ENCODE results near the gene PTH2.
"Not testable (repeated sequence)": the region's sequence is repeated elsewhere in the genome, so short reads cannot be mapped to it uniquely, and the experiment has no call there.

Gene PTH2

GRCh38 chr19:49447485-49448431 lies 24.5 kb upstream of the PTH2 start:
- DNase-seq, result no peak

- no peak for DNase-seq
These were observed 22.8 kb upstream of the PTH2 start for GRCh38 chr19:49445997-49446396.

DNA sequence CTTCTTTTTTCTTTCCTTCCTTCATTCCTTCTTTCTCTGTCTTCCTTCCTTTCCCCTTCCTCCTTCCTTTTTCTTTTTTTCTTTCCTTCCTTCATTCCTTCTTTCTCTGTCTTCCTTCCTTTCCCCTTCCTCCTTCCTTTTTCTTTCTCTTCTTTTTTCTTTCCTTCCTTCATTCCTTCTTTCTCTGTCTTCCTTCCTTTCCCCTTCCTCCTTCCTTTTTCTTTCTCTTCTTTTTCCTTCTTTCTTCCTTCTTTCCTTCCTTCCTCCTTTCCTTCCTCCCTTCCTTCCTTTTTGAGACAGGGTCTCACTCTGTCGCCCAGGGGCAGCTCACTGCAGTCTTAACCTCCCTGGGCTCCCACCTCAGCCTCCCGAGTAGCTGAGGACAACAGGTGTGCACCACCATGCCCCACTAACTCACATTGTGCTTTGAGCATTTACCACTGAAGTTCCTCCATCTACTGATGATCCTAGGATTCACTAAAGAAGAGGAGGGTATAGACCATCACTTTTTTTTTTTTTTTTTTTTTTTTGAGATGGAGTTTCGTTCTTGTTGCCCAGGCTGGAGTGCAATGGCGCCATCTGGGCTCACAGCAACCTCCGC lies 21.0 kb upstream of the PTH2 start:
- DNase-seq, result not testable (repeated sequence)

GRCh38 chr19:49443366-49444099 lies 20.3 kb upstream of the PTH2 start:
- peak; percentile 92 to 93 for DNase-seq

DNA sequence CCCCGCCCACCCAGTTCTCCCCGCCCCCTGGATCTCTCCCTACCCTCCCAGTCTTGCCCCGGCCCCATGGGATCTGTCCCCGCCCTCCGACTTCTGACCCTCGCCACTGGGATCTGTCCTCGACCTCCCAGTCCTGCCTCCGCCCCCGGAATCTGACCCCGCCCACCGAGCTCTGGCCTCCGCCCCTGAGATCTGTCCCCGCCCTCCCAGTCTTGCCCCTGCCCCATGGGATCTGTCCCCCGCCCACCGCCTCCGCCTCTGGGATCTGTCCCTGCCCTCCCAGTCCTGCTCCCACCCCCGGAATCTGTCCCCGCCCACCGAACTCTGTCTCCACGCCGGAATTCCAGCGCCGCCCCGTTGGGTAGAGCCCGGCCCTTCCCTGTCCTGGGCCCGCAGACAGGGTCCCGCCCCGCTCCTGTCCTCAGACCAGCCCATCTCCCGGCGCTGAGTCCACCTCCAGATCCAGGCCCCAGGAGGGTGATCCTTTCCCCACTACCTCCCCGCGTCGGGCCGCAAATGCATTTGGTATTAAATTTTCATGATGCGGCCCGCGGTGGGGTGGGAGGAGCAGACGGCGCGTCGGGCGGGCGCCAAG lies 19.6 kb upstream of the PTH2 start:
- peak; percentile 42 to 65 for DNase-seq

- no peak for DNase-seq
These were observed 19.1 kb upstream of the PTH2 start for GRCh38 chr19:49442354-49442753.

- no peak for DNase-seq
These were observed 18.7 kb upstream of the PTH2 start for GRCh38 chr19:49441960-49442350.

GRCh38 chr19:49441210-49441959 lies 18.1 kb upstream of the PTH2 start, which contains the start of gene SLC17A7:
SLC17A7 (minus strand) TSS chr19:49441527; CDS start chr19:49441379, 148 bp downstream.
- DNase-seq, result peak; percentile 41 to 60

DNA sequence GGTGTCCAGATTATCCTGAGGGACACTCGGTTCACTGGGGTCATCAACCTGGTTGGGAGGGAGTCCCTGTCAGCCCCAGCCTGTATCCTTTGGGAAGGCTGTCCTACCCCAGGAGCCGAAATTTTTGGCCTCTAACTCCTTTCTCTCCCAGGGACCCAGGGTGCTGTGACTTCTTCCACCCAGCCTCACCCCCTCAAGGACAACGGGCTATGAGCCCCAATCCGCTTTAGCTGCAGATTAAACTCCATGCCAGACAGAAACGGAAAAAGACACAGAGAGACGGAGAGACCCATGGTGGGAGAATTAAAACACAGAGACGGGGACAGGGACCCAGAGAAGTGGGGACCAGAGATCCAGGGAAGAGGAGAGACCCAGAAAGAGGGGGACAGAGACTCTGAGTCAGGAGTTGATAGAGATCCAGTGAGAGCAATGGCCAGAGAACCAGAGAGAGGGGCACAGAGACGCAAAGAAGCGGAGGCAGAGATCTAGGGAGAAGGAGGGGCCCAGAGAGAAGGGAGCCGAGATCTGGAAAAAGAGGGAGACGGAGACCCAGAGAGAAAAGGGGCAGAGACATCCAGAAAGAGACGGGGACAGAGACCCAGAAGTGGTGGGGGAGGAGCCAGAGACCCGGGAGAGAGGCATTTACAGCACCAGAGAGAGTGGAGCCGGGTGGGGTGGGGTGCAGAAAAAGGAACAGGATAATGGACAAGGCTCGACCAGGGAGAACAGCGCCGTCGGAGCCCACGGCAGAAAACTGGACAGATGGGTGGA lies 17.4 kb upstream of the PTH2 start:
- no peak for DNase-seq

- DNase-seq, result no peak
These were observed 16.6 kb upstream of the PTH2 start for GRCh38 chr19:49439836-49440235.

GRCh38 chr19:49438261-49438660 lies 15.0 kb upstream of the PTH2 start:
- DNase-seq, result no peak

GRCh38 chr19:49437231-49437630 lies 14.0 kb upstream of the PTH2 start:
- DNase-seq, result no peak

GRCh38 chr19:49436381-49437017 lies 13.3 kb upstream of the PTH2 start:
- peak; percentile 55 to 63 for DNase-seq

DNA sequence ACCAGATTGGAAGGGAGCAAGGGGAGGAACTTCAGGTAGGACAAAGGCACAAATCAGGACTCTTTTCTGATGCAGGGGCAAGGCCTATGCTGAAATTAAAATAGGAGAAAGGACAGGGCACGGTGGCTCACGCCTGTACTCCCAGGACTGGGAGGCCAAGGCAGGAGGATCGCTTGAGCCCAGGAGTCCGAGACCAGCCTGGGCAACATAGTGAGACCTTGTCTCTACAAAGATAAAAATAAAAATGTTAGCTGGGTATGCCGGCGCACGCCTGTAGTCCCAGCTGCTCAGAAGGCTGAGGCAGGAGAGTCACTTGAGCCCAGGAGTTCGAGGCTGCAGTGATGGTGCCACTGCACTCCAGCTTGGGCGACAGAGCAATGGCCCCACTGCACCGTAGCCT lies 12.4 kb upstream of the PTH2 start:
- DNase-seq, result no peak

- no peak for DNase-seq
These were observed 11.8 kb upstream of the PTH2 start for GRCh38 chr19:49434907-49435583.

GRCh38 chr19:49433240-49433901 lies 10.1 kb upstream of the PTH2 start:
- no peak for DNase-seq

DNA sequence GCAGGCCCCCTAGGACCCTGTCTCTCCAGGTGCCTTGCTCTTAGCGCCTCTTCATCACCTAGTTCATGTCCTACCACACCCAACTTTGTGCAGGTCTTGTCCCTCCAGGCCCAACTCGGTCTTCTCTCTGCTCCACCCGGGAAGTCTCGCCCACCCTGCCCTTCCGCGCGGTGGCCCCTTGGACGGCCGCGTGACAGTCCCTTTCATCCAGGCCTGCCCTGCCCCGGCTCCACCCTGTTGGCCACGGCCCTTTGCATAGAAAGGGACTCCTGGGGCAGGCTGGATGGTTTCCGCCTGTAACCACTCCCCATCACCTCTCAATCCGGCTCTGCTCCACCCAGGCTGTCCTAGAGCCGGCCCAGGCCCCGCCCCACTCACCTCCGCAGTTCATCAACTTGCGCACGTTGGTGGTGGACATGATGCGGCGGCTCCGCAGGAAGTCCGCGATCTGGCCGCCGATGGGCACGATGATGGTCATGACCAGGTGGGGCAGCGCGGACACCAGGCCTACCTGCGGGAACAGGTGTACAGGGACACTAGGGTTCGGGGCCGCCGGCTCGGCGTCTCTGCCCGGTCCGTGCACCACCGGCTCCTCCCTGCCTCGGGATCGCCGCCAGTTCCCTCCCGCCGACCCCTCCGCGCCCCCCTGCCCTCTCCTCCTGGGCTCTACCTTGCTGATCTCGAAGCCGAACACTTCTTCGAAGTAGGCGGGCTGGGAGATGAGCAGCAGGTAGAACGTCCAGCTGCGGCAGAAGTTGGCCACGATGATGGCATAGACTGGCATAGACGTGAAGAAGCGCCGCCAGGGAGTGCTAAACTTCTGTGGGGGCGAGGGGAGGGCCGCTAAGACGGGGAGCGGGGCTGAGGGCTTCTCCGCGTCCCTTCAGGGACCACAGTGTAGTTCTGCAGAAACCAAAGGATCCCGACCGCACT lies 9.2 kb upstream of the PTH2 start:
- DNase-seq, result peak in 1 of 2 donors; percentile 49

DNA sequence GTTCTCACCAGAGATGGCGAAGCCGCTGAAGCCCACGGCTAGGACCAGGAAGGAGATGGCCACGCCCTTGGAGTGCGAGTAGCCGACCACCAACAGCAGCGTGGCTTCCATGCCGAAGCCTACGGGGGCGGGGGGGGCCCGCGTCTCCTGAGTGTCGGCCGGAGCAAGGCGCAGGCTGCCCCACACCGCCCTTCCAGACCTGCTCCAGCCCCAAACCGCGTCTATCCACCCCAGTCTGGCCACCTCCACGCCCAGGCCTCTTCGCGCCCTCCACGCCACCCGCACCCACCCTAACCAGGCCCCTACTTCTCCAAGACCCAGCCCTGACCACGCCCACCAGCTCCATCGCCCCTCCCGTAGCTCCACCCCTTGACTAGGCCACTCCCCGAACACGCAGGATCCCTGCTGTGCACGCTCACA lies 8.1 kb upstream of the PTH2 start:
- peak; percentile 24 to 39 for DNase-seq

Data from CD4-positive, alpha-beta T cell treated with Interferon alpha-2 for 1 hour (primary cell).